H9 (cell line): ENCODE data around the gene HVCN1. TPM values are rescaled to one million over a fixed set of nuclear protein-coding genes. Genes with fewer than 3 reads are reported as not detected.

Experiments
- DNase-seq: peaks from one replicate; pipeline ENCODE4 v3.0.0-alpha.2; 2017
- H2AFZ ChIP-seq: one replicate; pipeline ENCODE4 v1.6.1; 2013; ENCODE audit warnings: mild to moderate bottlenecking, low read length, control low read depth, moderate library complexity
- H2AK5ac ChIP-seq: 2 replicates; pipeline ENCODE4 v1.6.1; 2013; ENCODE audit warnings: low read length, control low read depth, mixed read lengths; ENCODE audit not compliant: insufficient read length
- H2BK120ac ChIP-seq: one replicate; pipeline ENCODE4 v1.6.1; 2013; ENCODE audit warnings: low read depth, mild to moderate bottlenecking, low read length, control low read depth, inconsistent platforms; ENCODE audit not compliant: poor library complexity, severe bottlenecking
- H2BK12ac ChIP-seq: 2 replicates; pipeline ENCODE4 v1.6.1; 2013; ENCODE audit warnings: low read length, control low read depth, mixed read lengths, low read depth; ENCODE audit not compliant: insufficient read length
- H2BK15ac ChIP-seq: 2 replicates; pipeline ENCODE4 v1.6.1; 2013; ENCODE audit warnings: low read depth, low read length, control low read depth
- H2BK20ac ChIP-seq: one replicate; pipeline ENCODE4 v1.6.1; 2013; ENCODE audit warnings: low read depth, mild to moderate bottlenecking, low read length, control low read depth, inconsistent platforms; ENCODE audit not compliant: poor library complexity, severe bottlenecking
- H2BK5ac ChIP-seq: 2 replicates; pipeline ENCODE4 v1.6.1; 2013; ENCODE audit warnings: low read length, control low read depth, mixed read lengths; ENCODE audit not compliant: insufficient read length
- H3K14ac ChIP-seq: 2 replicates; pipeline ENCODE4 v1.6.1; 2013; ENCODE audit warnings: low read length, control low read depth; ENCODE audit not compliant: insufficient read depth
- H3K18ac ChIP-seq: 2 replicates; pipeline ENCODE4 v1.6.1; 2013; ENCODE audit warnings: low read depth, mild to moderate bottlenecking, mixed read lengths, low read length, control low read depth; ENCODE audit not compliant: insufficient read length
- H3K23ac ChIP-seq: 2 replicates; pipeline ENCODE4 v1.6.1; 2013; ENCODE audit warnings: low read length, control low read depth, mixed read lengths, low read depth; ENCODE audit not compliant: insufficient read length
- H3K23me2 ChIP-seq: 2 replicates; pipeline ENCODE4 v1.6.1; 2013; ENCODE audit warnings: low read depth, mild to moderate bottlenecking, mixed read lengths, low read length, control low read depth; ENCODE audit not compliant: insufficient read length, poor library complexity, severe bottlenecking
- H3K27ac ChIP-seq: 2 replicates; pipeline ENCODE4 v1.5.1; 2013; ENCODE audit warnings: low read length, control low read depth, mixed read lengths, low read depth; ENCODE audit not compliant: insufficient read length
- H3K27me3 ChIP-seq: 2 replicates; pipeline ENCODE4 v1.6.1; 2013; ENCODE audit warnings: low read length, control low read depth, inconsistent platforms; ENCODE audit not compliant: insufficient read depth
- H3K4ac ChIP-seq: 2 replicates; pipeline ENCODE4 v1.6.1; 2013; ENCODE audit warnings: low read depth, mild to moderate bottlenecking, control low read depth, inconsistent platforms, low read length, moderate library complexity
- H3K4me1 ChIP-seq: 2 replicates; pipeline ENCODE4 v1.6.1; 2013; ENCODE audit warnings: low read length, control low read depth, inconsistent platforms; ENCODE audit not compliant: insufficient read depth
- H3K4me2 ChIP-seq: 2 replicates; pipeline ENCODE4 v1.6.1; 2013; ENCODE audit warnings: low read length, control low read depth, mixed read lengths; ENCODE audit not compliant: insufficient read length, insufficient read depth
- H3K56ac ChIP-seq: 2 replicates; pipeline ENCODE4 v1.6.1; 2013; ENCODE audit warnings: low read depth, mild to moderate bottlenecking, mixed read lengths, low read length, control low read depth; ENCODE audit not compliant: insufficient read length
- H3K79me1 ChIP-seq: 2 replicates; pipeline ENCODE4 v1.6.1; 2013; ENCODE audit warnings: low read depth, mild to moderate bottlenecking, moderate library complexity, low read length, control low read depth, inconsistent platforms; ENCODE audit not compliant: insufficient read depth, poor library complexity, severe bottlenecking
- H3K79me2 ChIP-seq: 2 replicates; pipeline ENCODE4 v1.6.1; 2013; ENCODE audit warnings: low read length, control low read depth, inconsistent platforms; ENCODE audit not compliant: insufficient read depth
- H3K9ac ChIP-seq: 2 replicates; pipeline ENCODE4 v1.6.1; 2013; ENCODE audit warnings: low read length, control low read depth, mixed read lengths; ENCODE audit not compliant: insufficient read length; ENCODE audit errors: extremely low read depth
- H3K9me3 ChIP-seq: one replicate; pipeline ENCODE4 v1.6.1; 2013; ENCODE audit warnings: low read depth, low read length, inconsistent platforms; ENCODE audit not compliant: control insufficient read depth
- H3T11ph ChIP-seq: one replicate; pipeline ENCODE4 v1.6.1; 2013; ENCODE audit warnings: mild to moderate bottlenecking, low read length, control low read depth, inconsistent platforms
- H4K20me1 ChIP-seq: one replicate; pipeline ENCODE4 v1.6.1; 2013; ENCODE audit not compliant: control insufficient read depth, insufficient read length, insufficient read depth
- H4K5ac ChIP-seq: 2 replicates; pipeline ENCODE4 v1.6.1; 2013; ENCODE audit warnings: low read depth, mild to moderate bottlenecking, mixed read lengths, low read length, control low read depth; ENCODE audit not compliant: insufficient read length
- H4K8ac ChIP-seq: replicated peaks from 2 replicates; pipeline ENCODE4 v1.6.1; 2013; ENCODE audit warnings: low read length, control low read depth, mixed read lengths, low read depth; ENCODE audit not compliant: insufficient read length
- H4K91ac ChIP-seq: 2 replicates; pipeline ENCODE4 v1.6.1; 2013; ENCODE audit warnings: low read depth, mild to moderate bottlenecking, moderate library complexity, mixed read lengths, low read length, control low read depth; ENCODE audit not compliant: insufficient read length
- H3K27ac Mint-ChIP-seq, 3 experiments: 2 replicates in 2 of 3; 3 replicates in 1 of 3; pipeline ENCODE4 v1.8.0; 2020 to 2021; ENCODE audit warnings: mixed read lengths in 3 of 3, mild to moderate bottlenecking in 1 of 3, moderate library complexity in 1 of 3
- H3K27me3 Mint-ChIP-seq: 2 replicates; pipeline ENCODE4 v1.8.0; 2021; ENCODE audit warnings: low read depth, mild to moderate bottlenecking, moderate library complexity, mixed read lengths
- H3K36me3 Mint-ChIP-seq, 3 experiments: 2 replicates in 2 of 3; 3 replicates in 1 of 3; pipeline ENCODE4 v1.8.0; 2020 to 2021; ENCODE audit warnings: low read depth in 3 of 3, mixed read lengths in 3 of 3; ENCODE audit not compliant: insufficient read depth in 1 of 3
- H3K4me1 Mint-ChIP-seq, 2 experiments: 2 replicates each; pipeline ENCODE4 v1.8.0; 2020; ENCODE audit warnings: mixed read lengths in 2 of 2
- H3K4me3 Mint-ChIP-seq, 2 experiments: 2 replicates in 1 of 2; 3 replicates in 1 of 2; pipeline ENCODE4 v1.8.0; 2020 to 2021; ENCODE audit warnings: mild to moderate bottlenecking in 2 of 2, mixed read lengths in 2 of 2, moderate library complexity in 1 of 2
- H3K9me3 Mint-ChIP-seq, 2 experiments: 2 replicates in 1 of 2; 3 replicates in 1 of 2; pipeline ENCODE4 v1.8.0; 2020; ENCODE audit warnings: mild to moderate bottlenecking in 2 of 2, mixed read lengths in 2 of 2, moderate library complexity in 1 of 2
- WGBS: extraction: QIAGEN DNeasy Blood & Tissue Kit; methylation state at CpG from one replicate; pipeline ENCODE4 v1.1.7; 2013; ENCODE audit warnings: missing lambda C conversion rate, low lambda C conversion rate, mixed read lengths; ENCODE audit not compliant: insufficient read length; ENCODE audit errors: extremely low coverage; 5-methylcytosine and 5-hydroxymethylcytosine counted together
- total RNA-seq: library from RNA; stranded (reverse); gene quantifications from 2 replicates; pipeline ENCODE4 v1.2.1, GENCODE V29; 2021
- TF ChIP-seq, protein P1 (sequence below): fragments of 200-600 bp; sonication (generic); conservative IDR thresholded peaks from 3 replicates; pipeline ENCODE4 v1.8.0; 2021; ENCODE audit warnings: antibody characterized with exemption, mild to moderate bottlenecking

Gene HVCN1
- total RNA-seq, 1 experiment from 2014 or later = 5.2 TPM

DNA sequence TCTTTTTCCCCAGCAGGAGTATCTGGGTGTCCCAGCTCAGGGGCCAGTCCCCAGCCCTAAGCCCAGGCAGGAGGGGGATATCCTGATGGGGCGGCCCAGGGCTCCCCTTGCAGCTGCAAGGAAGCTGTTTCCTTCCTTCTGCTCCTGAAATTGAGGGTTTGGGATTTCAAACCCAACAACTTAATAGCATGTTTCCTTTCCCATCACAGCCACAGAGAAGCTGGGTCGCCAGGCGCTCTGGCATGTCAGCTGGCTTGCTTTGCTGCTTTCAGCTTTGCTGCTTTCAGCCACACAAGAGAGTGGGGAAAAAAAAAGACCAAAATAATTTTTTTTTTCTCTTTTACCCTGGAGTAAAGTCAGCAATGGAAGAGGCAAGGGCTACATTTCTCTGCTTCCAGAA is 30.0 kb downstream of the HVCN1 start:
- Mint-ChIP-seq H3K27ac (no peak overlapping the region), H3K27me3 (peaks cover 1% of the 10 kb centered on the region), H3K4me3 (no peak overlapping the region; a peak in 1 of 5 replicates), H3K9me3 (no peaks in the 10 kb centered on the region), H3K4me1 (peaks cover 13 to 20% of the 10 kb centered on the region in 2 experiments), H3K36me3 (peaks cover 0 to 14% (median 0%) of the 10 kb centered on the region in 3 experiments; a peak in 2 of 7 replicates)
- H2BK15ac ChIP-seq = no peak overlapping the region
- H3K23ac ChIP-seq = no peak overlapping the region
- H3K79me2 ChIP-seq = no peaks in the 10 kb centered on the region
- H3K56ac ChIP-seq = no peak overlapping the region
- DNase-seq = no peak
- no peaks in the 10 kb centered on the region for H3K79me1 ChIP-seq
- H2BK5ac ChIP-seq = no peak overlapping the region
- H3K9me3 ChIP-seq = no peaks in the 10 kb centered on the region
- TF ChIP-seq, protein P1, sequence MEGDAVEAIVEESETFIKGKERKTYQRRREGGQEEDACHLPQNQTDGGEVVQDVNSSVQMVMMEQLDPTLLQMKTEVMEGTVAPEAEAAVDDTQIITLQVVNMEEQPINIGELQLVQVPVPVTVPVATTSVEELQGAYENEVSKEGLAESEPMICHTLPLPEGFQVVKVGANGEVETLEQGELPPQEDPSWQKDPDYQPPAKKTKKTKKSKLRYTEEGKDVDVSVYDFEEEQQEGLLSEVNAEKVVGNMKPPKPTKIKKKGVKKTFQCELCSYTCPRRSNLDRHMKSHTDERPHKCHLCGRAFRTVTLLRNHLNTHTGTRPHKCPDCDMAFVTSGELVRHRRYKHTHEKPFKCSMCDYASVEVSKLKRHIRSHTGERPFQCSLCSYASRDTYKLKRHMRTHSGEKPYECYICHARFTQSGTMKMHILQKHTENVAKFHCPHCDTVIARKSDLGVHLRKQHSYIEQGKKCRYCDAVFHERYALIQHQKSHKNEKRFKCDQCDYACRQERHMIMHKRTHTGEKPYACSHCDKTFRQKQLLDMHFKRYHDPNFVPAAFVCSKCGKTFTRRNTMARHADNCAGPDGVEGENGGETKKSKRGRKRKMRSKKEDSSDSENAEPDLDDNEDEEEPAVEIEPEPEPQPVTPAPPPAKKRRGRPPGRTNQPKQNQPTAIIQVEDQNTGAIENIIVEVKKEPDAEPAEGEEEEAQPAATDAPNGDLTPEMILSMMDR = no peak
- no peak overlapping the region for H2AFZ ChIP-seq
- H3K18ac ChIP-seq = no peak overlapping the region
- no peak overlapping the region for H3K9ac ChIP-seq
- no CpG with 5 or more reads among the region's 3 CpGs for WGBS
- no peak overlapping the region for H3K14ac ChIP-seq
- no peak overlapping the region for H3K4ac ChIP-seq
- no peaks in the 10 kb centered on the region for H3K23me2 ChIP-seq
- H3K4me1 ChIP-seq = peaks cover 4% of the 10 kb centered on the region; the same call in 1 of the 2 replicates
- H2BK20ac ChIP-seq = no peak overlapping the region
- H4K91ac ChIP-seq = no peak overlapping the region
- H3T11ph ChIP-seq = no peak overlapping the region
- no peak overlapping the region for H3K4me2 ChIP-seq
- H2BK120ac ChIP-seq = no peak overlapping the region
- H4K5ac ChIP-seq = no peak overlapping the region
- H2AK5ac ChIP-seq = no peak overlapping the region
- no peaks in the 10 kb centered on the region for H3K27me3 ChIP-seq
- H3K27ac ChIP-seq = no peak overlapping the region
- no peak overlapping the region for H4K8ac ChIP-seq
- H2BK12ac ChIP-seq = no peak overlapping the region
- peaks cover 3% of the 10 kb centered on the region for H4K20me1 ChIP-seq
